Measurements from ENCODE around the gene EIF6.

Gene EIF6

DNA sequence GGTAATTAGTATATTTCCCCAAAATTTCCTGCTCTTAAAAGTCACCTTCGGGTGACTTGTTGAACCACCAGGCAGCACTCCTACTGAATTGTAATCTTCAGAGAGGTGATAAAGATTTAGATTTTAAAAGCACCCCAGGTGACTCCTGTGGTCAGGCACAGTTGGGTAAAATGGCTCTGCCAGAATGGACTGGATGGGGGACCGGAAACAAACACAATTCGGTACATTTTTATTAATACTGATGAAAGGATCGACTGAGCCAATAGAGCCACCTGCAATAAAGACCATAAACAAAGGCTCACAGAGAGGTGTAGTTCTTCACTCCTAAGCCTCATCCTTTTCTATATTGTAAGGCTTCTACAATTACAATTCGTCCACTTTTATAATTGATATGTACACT, 27.2 kb upstream of the EIF6 start:
- DNase-seq, result no peak

DNA sequence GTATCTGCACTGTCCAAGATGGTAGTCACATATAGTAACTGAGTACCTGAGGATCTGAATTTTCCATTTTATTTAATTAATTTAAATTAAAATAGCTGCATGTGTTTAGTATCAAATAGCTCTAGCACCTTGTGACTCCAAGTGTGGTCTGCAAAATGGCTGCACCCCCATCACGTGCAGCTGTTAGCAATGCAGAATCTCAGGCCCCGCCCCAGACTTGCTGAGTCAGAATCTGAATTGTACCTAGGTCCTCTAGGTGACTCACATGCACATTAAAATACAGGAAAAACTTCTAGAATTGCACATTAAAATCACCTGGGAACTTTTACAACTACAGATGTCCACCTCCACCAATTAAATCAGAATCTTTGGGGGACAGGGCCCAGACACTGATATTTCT, 26.8 kb upstream of the EIF6 start:
- no peak for DNase-seq

DNA sequence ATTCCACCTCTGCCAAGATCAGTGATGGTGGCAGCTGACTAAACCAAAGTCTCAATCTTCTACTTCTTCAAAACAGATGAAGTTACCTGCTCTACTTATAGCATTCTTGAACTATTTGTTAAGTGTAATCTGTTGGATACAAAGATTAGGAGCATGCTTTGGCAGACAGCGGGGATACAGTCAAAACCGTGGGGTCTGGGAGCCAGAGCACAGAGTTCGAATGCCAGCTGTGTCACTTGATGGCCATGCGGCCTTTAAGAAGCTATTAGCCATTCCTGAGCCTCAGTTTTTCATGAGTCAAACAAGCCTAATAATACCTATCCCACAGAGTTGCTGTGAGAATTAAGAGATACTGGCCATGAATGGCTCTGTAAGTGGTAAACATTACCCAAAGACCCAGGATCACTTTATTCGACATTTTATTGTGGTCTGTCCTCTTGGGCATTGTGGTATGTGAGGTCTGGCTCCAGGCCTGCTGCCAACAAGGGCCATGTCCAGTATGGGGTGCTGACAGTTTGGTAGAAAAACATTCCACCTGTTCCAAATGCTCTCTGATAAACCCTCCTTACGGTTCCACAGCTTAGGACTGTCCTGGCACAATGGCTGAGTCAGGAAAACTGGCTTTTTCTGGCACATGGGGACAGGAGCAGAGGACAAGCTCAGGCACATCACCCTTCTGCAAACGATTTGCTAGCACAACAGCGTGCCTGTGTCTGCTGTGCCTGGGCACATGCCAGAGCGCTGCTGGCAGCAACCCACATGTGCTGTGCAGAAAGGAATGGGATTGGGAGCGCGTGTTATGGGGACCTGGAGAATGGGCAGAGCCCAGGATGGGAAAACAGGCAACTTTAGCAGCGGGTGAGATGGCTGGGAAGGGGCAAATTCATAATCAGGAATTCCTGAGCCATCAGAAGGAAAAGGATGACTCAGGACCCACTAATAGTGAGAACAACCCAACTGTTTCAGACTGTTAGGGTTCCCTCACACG, 23.4 kb upstream of the EIF6 start:
- DNase-seq, result no peak

DNA sequence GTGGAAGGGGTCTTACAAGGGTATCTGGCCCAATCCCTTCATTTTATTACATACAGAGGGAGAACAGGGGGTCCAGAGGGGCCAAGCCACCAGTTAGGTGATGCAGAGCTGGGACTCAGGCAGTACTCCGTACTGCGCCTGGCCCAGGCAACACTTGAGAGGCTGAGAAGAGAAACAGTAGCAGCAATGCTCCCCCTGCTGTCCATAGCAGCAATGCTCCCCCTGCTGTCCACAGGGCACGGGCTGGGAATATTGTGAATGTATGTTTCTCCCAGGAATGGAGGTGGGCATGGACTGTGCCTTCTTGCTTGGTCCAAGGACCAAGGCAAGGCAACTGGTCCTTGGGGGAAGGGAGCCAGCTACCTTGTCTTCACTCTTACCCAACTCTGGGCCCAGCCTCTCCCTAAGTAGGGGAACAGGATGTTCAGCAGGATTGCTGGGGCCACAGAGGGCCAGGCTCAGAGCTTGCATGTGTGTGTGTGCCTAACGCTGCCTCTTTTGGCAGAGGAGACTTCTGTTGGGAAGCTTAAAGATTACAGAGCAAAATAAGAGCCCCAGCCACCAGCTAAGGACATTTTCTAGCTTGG, 22.5 kb upstream of the EIF6 start:
- DNase-seq, result no peak

DNA sequence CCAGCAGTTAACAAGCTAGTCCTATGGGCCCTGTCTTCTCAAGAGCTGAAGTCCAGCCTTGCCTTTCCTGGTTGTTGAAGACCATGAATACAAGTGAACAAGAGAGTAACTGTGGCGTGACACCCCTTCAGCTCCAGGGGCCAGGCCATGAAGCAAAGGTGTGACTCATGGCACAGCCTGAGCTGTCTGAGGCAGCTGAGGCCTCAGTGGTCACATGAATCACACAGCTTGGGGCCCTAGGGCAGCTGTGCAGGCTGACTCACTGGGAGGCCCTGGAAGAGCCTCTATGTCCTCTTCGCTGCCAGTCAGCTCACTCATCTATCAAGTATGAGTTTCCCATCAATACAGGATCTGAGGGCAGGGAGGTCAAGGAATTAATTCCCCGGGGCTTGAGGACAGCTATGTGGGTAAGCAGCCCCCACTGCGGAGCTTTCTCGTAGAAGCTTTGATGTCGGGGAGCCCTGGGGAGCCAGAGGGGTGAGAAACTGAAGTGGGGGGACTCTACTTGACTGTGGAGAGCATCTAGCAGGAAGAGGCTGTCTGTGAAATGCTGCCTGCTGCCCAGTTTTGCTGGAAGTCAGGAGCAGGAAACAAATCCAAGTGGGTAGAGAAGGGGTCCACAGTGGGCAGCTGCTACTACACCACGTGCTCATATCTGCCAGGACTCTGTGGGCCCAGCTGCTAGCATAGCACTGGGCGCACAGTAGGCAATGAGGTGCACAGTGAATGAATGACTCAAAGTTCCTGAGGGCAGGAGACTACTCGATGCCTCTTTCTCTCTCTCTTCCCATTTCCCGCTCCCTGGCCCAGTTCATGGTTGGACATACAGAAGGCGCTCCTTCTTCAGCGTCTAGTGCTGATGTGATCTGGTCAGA, 21.3 kb upstream of the EIF6 start:
- DNase-seq, result no peak

DNA sequence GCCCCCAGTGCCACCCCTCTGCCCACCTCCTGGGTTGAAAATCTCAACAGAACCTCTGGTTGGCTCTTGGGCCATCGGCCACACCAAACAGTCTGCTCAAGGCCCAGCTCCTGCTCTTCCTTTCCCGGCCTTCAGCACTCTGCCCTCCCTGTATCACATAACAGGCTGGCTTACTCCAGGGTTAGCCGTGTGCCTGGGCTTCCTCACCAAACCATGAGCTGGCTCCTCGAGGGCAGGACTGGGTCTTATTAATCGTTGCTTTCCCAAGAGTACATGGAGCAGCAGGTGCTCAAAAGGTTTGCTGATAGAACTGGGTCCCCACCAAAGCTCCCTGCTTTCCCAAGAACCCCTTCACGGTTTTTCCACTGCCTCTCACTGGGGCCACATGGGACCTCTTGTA, 20.4 kb upstream of the EIF6 start:
- DNase-seq, result no peak

DNA sequence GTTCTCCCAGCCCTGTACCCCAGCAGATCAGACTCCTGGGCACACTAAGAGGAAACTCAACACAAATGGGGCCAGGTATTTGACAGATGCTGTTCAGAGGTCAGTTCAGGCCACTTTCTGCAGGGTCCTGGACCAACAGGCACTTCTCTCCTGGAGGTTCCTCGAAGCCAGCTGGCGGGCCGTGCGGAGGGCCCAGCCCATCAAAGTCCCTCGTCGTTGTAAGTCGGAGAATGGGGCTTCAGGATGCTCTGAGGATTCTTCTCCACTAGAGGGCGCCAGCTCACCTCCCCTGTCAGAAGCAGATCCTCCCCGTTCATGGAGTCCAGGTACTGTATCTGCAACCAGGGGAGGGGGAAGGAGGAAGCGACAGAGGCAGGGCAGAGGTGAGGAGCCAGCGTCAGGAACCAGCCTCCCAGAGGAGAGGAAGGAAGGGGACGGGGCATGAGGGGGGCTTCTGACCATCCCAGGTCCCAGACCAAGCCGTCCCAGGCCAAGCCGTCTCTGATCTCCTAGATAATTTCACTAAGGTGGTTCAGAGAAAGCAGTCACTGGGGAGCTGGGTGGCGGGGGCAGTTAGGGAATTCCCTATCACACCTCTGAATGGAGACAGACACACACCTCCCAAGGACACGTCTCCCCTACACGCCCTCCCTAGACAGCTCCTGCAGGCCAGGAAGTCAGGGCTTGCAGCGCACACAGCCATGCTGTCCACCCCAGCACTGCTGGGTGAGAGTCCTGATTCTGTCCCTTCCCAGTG, 19.3 kb upstream of the EIF6 start:
- DNase-seq, result peak; percentile 79

DNA sequence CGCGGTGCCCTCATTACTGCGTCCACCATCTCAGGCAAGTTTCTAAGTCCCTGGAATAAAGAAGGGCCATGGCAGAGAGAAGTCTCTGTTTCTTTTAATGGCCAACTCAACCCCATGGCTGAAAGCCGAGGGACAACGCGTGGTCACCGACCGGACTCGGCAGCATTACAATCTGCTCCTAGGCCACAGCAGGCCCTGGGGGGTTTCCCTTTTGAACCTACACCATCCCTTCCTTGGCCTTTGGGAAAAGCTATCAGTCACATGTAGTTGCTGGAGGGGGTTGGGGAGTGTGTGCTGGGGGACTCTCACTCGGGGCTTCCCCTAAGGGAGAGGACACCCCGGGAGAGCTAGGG, 18.8 kb upstream of the EIF6 start:
- no peak for DNase-seq

DNA sequence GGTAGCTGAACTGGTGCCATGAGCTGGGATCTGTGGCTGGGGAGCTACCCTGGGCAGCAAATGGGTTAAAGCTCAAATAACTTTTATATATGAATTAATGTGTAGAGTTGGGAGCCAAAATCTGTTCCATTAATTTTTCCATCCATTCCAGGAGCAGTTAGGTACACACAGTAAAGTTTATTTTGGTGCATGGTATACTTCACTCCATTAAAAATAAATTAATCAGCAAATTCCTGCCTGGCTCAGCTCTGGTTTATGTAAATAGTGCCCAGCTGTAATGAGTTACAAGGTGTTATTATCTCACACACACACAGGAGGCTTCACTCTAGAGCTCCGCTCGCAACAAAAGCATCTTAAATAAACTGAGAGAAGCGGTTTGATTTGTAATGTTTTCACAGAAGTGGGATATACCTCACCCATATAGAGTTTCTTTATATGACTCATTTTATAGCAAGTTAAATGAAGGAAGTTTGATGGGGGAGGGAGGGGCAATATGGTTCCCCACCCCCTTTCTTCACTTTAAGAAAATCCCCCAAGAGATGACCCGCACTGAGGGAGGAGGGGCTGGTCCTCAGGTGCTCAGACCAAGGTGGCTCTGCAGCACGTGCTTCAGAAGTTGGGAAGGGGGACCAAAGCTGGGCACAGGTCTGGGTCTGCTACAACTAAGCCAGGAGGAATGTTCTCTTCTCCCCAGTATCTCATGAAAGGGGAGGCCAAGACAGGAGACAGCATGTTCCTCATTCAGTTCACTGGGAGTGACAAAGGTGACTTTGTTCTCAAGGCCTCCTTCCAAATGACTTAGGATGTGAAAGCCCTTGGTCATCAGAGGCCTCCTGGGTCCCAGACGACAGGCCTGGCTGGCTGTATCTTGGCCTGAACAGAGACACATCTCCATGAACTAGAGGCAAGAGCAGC, 18.1 kb upstream of the EIF6 start:
- no peak for DNase-seq

DNA sequence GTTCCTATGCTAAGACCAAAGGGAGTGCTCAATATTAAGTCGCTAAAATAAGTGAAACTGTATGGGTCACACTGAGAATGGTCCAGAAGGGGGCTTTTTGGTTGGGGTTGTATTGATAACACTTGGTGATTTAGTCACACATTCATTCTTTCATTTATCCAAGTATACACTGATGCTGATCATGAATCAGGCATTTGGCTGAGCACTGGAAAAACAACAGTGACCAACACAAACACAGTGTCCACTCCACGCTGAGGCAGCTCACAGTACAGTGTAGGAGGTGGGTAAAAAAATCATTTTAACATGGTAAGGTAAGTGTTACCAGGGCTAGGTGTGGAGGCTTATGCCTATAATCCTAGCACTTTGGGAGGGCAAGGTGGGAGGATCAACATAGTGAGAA, 16.9 kb upstream of the EIF6 start:
- no peak for DNase-seq

DNA sequence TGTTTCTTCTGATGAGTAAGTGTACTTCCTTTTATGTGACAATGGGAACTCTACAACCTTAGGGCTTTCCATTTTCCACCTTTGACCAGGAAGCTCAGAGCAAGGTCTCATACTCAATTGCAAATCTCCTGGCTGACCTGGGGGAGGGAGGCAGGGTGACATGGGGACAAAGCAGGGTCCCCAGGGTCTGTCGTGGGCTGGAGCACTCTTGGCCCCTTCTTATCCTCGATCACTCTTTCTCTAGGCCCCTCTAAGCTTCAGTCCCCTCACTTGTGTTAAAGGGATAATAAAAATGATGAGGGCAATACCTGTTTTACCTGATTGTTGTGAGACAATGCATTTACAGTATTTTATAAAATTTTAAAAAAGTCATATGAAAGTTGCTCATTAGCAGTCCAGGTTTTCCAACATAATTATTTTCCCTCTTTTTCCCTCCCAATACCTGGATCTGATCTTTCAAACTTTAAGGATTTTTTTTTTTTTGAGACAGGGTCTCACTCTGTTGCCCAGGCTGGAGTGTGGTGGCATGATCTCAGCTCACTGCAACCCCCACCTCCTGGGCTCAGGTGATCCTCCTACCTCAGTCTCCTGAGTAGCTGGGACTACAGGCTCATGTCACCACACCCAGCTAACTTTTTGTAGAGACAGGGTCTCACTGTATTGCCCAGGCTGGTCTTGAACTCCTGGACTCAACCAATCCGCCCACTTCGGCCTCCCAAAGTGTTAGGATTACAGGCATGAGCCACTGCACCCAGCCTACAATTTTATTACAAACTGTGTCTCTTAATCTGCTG, 16.1 kb upstream of the EIF6 start:
- DNase-seq, result no peak

DNA sequence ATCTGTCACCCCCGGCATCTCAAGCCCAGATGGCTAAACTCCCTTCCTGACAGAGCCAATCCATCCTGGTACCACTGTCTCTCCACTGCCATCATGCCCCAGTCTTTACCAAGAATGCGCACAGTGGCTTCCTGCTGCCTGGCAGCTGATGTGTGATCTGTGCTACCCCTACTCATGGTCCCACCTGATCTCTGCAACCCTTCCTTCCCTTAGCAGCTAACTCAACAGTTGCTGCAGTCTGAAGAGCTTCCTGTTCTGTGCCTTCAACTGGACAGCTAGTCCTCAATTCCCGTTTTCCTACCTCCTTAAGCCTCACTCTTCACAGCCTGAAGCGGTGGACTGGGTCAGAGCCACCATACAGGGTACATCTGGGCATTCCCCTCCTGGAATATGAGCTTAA, 15.2 kb upstream of the EIF6 start:
- no peak for DNase-seq

DNA sequence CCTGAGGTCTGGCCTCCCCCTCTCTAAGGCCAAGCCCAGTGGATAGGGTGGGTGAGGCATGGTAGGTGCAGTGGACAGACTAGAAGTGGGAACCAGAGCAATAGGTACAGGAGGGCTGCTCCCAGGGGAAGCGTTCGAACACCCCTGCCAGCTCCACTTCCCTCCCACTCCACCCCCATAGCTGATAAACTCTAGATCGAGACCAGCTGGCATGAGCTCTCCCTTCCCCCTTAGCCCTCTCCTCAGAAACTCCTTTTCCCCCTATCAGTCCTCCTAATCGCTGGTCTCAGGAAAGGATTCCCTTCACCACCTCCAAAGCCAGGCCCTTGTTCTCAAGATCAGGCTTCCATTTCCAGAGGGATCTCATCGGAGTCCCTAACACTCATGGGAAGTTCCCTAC, 13.7 kb upstream of the EIF6 start:
- DNase-seq, result no peak

DNA sequence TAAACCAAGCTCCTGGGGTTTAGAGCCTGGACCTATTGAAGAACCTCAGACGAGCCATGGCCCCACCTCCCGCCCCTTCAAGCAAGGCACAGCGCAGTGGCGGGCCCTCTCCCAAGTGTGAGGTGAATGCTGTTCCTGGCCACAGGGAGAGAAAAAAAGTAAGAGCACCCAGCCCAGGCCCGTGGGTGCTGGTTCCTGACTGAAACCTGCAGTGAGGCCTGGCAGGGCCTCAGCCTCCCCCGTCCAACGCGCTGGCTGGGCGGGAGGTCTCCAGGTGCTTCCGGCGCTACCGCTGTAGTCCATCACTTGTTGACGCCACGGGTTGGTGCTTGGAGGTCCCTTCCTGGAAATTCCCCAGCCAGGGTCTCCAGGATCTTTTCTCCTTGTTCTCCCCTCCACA, 13.2 kb upstream of the EIF6 start:
- no peak for DNase-seq

DNA sequence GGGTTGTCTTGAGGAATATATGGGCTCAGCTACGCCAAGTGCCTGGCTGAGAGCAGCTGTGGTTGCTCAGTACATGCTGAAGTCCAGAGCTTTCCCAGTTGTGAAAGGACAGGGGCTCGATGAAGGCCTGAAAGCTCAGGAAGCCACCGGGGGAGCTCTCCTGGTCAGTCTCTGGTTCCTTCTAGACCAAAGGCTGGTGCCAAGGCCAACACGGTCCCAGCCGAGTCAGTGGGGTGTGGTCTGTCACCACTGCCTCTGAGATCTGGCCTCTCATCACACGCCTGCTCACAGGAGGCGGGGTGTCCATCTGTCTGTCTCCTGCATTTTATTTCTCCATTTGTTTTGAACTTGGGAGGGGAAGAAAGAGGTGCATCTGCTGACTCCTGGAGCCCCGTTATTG, 12.6 kb upstream of the EIF6 start:
- DNase-seq, result no peak

DNA sequence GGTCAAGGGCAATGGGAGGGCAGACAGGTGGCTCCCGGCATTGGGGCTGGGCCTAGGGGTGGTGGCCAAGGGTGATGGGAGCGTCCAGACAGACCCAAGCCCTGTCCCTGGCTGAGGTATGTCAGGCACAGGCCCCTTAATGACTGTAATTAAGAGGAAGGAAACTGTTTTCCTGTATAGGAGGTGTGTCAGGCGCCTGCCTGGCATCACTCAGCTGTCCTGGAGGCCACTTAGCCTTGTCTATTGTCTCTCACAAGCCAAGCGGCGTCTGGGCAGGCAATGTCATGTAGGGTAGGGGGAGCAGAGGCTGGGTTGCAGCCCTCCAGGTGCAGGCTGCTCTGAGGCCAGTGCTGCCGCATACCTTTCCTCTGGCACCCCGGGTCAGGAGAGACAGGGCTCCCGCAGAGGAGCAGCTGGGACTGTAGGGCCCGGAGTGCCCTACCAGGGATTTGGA, 11.6 kb upstream of the EIF6 start:
- no peak for DNase-seq

DNA sequence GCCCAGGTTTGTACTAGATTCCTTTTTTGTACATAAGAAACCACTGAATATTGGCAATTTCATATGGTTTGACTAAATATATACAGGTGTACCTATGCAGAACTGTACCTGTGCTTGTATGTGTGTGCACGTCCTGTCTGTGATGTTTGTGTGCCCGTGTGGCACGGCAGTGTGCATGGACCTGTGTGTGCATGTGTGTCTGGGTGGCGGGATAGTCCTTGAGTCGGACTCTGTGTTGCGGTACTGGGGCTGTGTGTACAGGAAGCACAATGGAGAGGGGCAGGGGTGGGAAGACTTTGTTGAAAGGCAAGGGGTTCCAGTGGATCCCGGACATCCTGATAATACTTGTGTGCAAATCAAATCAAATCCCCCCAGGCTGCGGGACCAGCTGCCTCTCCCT, 11.1 kb upstream of the EIF6 start:
- no peak for DNase-seq

DNA sequence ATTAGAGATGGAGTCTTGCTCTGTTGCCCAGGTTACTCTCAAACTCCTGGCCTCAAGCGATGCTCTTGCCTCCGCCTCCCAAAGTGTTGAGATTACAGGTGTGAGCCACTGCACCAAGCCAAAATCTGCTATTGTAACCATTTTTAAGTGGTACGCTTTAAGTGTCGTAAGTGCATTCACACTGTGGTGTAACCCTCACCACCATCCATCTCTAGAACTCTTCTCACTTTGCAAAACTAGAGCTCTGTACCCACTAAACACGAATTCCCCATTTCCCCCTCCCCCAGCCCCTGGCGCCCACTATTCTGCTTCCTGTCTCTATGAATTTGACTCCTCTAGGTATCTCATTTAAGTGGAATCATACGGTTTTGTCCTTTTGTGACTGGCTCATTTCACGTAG, 10.5 kb upstream of the EIF6 start:
- no peak for DNase-seq

DNA sequence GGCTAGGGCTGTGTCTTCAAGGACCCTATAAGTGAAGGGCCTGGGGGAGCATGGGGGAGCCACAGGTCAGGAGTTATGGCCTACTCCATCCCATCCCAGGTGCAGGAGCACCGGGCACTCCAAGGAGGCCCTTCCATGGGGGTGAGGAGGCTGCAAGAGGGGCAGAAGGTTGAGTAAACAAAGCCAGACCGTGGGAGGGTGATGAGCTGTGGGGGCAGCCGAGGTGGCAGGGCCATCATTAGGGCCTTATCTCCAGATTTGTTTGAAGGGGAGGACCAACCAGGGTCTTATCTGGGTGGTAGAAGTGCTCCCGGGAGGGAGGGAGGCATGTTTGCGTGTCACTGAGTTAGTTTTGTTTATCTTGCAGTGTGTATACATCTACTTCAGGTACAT, 9.7 kb upstream of the EIF6 start:
- no peak for DNase-seq

DNA sequence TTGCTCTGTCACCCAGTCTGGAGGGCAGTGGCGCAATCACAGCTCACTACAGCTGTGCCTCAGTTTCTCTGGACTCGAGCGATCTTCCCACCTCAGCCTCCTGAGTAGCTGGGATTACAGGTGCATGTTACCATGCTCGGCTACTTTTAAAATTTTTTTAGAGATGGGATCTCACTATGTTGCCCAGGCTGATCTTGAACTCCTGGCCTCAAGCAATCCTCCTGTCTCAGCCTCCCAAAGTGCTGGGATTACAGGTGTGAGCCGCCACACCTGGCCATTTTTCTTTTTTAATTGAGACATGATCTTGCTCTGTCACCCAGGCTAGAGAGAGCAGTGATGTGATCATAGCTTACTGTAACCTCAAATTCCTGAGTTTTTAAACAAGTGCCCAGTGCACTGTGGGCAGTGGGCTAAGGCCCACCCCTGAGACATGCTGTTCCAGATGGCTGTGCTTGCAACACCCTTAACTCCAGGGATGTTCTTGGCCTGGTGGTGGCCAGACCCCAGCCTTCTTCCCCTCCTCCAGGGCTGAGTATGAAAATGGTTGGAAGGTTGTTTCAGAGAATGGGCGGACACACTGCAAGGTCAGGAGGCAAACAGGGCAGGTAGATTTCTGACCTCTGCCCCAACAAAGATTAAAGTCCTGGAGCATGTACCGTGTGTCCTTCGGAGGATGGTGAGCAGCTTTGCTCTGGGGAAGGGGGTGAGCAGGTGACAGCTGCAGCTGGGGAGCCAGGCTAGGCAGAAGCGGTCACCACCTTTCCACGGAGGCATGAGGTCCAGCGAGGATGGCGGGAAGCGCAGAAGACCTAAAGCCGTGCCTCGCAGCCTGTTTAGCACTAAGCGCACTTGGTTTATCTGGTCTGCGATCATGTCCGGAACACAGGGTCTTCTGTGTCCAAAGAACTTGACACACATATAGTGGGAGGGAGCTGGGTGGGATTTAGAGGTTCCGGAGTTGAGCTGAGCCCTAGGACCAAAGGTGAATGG, 9.0 kb upstream of the EIF6 start:
- DNase-seq, result no peak
